ENCODE results near the gene THEM5. TPM values are rescaled to one million over a fixed set of nuclear protein-coding genes. Genes with fewer than 3 reads are reported as not detected.

The THEM5 gene
- total RNA-seq, 1 donor from 2014 or later: not detected

GRCh38 chr1:151803164-151803563 lies 50.3 kb downstream of the THEM5 start:
- intact Hi-C loops (cut with micrococcal nuclease): no loop called here

DNA sequence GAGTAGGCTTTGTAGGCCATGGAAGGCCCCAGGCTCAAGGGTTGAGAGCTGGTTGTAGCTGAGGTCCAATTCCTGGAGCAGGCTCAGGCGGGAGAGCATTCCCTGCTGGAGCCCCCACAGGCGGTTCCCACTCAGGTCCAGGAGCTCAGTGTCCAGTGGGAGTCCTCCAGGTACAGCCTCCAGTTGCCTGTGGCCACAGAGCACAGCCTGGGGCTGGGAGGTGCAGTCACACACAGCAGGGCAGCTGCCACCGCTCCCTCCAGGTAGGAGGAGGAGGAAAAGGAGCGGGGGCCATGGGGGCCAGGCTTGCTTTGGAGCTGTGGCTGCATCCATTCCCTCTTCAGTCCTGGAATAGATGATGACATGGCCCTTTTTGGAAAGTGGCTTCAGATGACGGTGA lies 51.1 kb downstream of the THEM5 start:
- intact Hi-C loops (cut with micrococcal nuclease): no loop called here

DNA sequence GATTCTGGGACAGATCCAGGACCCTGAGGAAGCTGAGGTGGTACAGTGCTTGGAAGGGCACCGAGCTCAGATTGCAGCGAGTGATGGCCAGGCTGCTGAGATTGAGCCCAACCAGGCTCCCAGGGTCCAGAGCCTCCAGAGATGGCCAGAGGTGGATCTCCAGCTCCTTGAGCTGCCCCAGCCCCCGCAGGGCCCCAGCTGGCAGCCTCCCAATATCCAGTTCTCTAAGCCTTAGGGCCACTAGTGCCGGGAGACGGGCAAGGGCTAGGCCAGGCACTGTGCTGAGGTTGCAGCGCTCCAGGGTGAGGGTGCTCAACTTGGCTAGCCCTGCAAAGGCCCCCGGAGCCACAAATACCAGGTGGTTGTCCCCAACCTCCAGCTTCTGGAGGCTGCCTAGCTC lies 51.7 kb downstream of the THEM5 start:
- intact Hi-C loops (cut with micrococcal nuclease): no loop called here

DNA sequence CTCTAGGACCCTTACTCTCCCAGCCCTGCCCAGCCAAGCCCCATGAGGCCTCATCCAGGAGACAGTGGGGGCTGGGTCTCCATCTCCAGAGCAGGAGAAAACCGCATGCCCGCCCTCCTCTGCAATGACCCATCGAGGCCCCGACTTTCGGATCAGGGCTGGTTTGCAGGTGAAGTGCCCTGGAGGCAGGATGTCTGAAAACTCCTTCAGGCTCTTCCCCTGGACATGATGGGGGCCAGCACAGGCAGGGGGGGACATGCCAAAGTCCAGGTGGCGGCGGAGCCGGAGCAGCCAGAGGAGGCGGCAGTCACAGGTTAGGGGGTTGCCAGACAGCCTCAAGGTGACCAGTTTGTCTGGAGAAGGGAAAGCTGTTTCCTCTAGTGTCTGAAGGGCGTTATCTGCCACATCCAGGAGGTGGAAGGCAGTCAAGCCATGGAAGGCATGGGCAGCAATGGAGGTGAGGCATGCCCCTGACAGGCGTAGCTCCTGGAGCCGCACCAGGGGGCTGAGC lies 52.1 kb downstream of the THEM5 start:
- intact Hi-C loops (cut with micrococcal nuclease): no loop called here

GRCh38 chr1:151800830-151801229 lies 52.7 kb downstream of the THEM5 start:
- intact Hi-C loops (cut with micrococcal nuclease): no loop called here

DNA sequence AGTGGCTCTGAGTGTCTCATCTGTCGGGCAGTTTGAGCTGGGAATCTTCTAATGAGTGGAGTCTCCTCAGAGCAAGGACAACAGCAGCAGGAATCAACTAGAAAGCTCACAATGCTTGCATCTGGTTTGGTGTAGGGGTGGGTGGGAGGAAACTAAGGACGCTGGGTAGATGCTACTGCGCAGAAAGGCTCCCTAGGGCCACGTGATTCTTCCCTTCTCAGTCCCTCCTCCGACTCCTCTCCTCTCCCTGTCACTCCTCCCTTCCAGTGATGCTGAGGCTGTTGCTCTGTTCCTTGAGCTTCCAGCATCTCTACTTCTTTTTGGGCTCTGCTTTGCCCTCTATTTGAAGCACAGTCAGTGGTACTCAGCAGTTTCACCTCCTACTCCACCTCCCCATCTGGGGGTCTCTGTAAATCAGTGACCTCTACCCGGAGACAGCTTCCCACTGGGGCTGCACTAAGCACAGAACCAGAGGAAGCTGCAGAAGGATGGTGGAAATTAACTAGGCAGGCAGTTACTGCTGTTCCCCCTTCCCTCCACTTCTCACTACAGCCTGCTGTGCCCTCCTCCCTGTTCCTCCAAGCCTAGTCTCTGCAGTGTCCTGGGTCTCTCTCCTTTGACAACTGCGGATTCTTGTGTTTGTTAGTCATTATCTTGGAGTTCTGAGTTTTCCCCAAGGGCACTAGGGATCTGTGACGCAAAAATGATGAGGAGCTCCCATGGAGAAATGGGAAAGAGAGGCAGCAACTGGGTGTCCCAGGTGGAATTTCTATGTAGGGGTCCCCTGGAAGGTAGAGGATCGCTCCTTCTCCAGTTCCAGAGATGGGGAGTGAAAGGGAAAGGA lies 54.1 kb downstream of the THEM5 start:
- intact Hi-C loops (cut with micrococcal nuclease): no loop called here

DNA sequence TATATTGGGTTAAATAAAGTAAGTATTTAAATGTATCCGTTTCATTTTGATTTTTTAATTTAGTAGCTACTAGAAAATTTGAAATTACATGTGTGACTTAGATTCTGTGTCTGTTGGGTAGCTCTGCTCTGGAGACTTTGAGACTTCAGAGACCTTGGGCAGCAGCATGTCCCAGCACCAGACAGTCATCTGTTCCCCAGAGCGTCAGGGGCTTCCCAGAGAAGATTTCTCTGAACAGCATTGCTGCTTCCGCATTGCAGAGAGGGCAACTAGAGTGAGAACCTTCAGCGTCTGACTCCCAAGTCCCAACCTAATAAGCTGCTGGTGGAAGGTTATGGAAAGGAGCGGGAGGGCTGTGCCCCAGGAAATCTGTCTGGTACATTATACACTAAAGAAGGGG lies 54.9 kb downstream of the THEM5 start:
- intact Hi-C loops (cut with micrococcal nuclease): no loop called here

Other genes starting within 250 kb of the THEM5 start
- 27.0 and 27.6 TPM in 2 replicates for gene SNX27, start 241.7 kb downstream of the THEM5 start, total RNA-seq
- gene CELF3, start 136.9 kb downstream of the THEM5 start, total RNA-seq: not detected in 2 replicates
- not detected in 2 replicates for gene RIIAD1, start 132.2 kb downstream of the THEM5 start, total RNA-seq
- gene MRPL9, start 90.2 kb downstream of the THEM5 start, total RNA-seq: 108 and 113 TPM in 2 replicates
- gene TDRKH, start 63.2 kb downstream of the THEM5 start, total RNA-seq: 20.3 and 20.8 TPM in 2 replicates
- gene LINGO4, start 48.3 kb downstream of the THEM5 start, total RNA-seq: 0.10 and 0.12 TPM in 2 replicates
- 1.5 and 1.9 TPM in 2 replicates for gene RORC, start 21.9 kb downstream of the THEM5 start, total RNA-seq
- gene C2CD4D, start 13.9 kb downstream of the THEM5 start, total RNA-seq: 0.66 and 0.83 TPM in 2 replicates
- gene THEM4, start 55.8 kb upstream of the THEM5 start, total RNA-seq: 31.9 and 34.6 TPM in 2 replicates
- 263 and 272 TPM in 2 replicates for gene S100A10, start 140.1 kb upstream of the THEM5 start, total RNA-seq
- gene S100A11, start 183.3 kb upstream of the THEM5 start, total RNA-seq: 450 TPM in 2 replicates
- gene TCHHL1, start 235.4 kb upstream of the THEM5 start, total RNA-seq: not detected in 2 replicates

Data from T-helper 1 cell treated with Interleukin-12 subunit alpha and Interleukin-12 subunit beta and Interleukin-4 antibody, amounts not matched to agents 30 ng/mL and 1 ng/mL, for 36 hours (primary cell).